Endothelial cell of umbilical vein (primary cell): ENCODE measurements around the gene IL1R1. TPM values are rescaled to one million over a fixed set of nuclear protein-coding genes. Genes with fewer than 3 reads are reported as not detected.

ENCODE experiments used
- BruUV-seq: library from RNA; stranded (reverse); fragments of 400-500 nt; replicated peaks from 2 replicates; lab custom pipeline; 2021; lab: Mats Ljungman, UMichigan
- CTCF ChIA-PET: fragments of 300-600, 350-600 bp; sonication (Branson Sonifier 250); formaldehyde crosslinking; loops from one replicate; lab custom pipeline; 2021; ENCODE audit warnings: antibody characterized with exemption, inconsistent platforms; lab: Charles Lee
- POLR2A ChIA-PET: fragments of 300-600, 350-600 bp; sonication (Branson Sonifier 250); formaldehyde crosslinking; loops from one replicate; lab custom pipeline; 2021; ENCODE audit warnings: antibody characterized with exemption, inconsistent platforms; lab: Charles Lee
- DNase-seq: peaks from one replicate; pipeline ENCODE4 v3.0.0-alpha.2; 2011; ENCODE audit warnings: low read depth, low spot score
- FAIRE-seq: peaks from 2 replicates; lab custom pipeline; 2011; peaks lifted over from hg19 to GRCh38; lab: Jason Lieb, UNC
- H2AFZ ChIP-seq: 2 replicates; pipeline ENCODE4 v1.6.0; 2012; ENCODE audit warnings: low read depth, low read length, control low read depth, inconsistent platforms
- H3K27ac ChIP-seq: 2 replicates; pipeline ENCODE4 v1.5.1; 2011; ENCODE audit warnings: low read depth, mild to moderate bottlenecking, control low read depth, low read length, moderate library complexity; ENCODE audit not compliant: insufficient read depth
- H3K27me3 ChIP-seq, 2 experiments: 2 replicates each; pipeline versions ENCODE4 v1.6.0 to v1.6.1; 2011; ENCODE audit warnings: low read length in 2 of 2, mixed read lengths in 1 of 2; ENCODE audit not compliant: control insufficient read depth in 2 of 2, insufficient read depth in 2 of 2
- H3K36me3 ChIP-seq, 2 experiments: 2 replicates in 1 of 2; 3 replicates in 1 of 2; pipeline ENCODE4 v1.5.1; 2011; ENCODE audit warnings: low read length in 2 of 2, mild to moderate bottlenecking in 1 of 2, moderate library complexity in 1 of 2; ENCODE audit not compliant: control insufficient read depth in 2 of 2, insufficient read depth in 2 of 2; ENCODE audit errors: extremely low read depth in 1 of 2
- H3K4me1 ChIP-seq: 3 replicates; pipeline ENCODE4 v1.5.1; 2011; ENCODE audit warnings: mild to moderate bottlenecking, low read length; ENCODE audit not compliant: control insufficient read depth, insufficient read depth; ENCODE audit errors: extremely low read depth
- H3K4me2 ChIP-seq: 2 replicates; pipeline ENCODE4 v1.6.1; 2011; ENCODE audit warnings: low read length, control low read depth, mixed read lengths; ENCODE audit not compliant: insufficient read depth
- H3K4me3 ChIP-seq, 3 experiments: fragments of 200-600 bp in 1 of 3; sonication (generic), shearing (Covaris generic) in 1 of 3; replicated peaks in 1 of 3; 2 replicates each; pipeline ENCODE4 v1.5.1; 2011 to 2016; ENCODE audit warnings: control low read depth in 3 of 3, low read length in 3 of 3, mild to moderate bottlenecking in 2 of 3, inconsistent platforms in 1 of 3, low read depth in 1 of 3, moderate library complexity in 1 of 3; ENCODE audit not compliant: insufficient read depth in 1 of 3
- H3K79me2 ChIP-seq: 2 replicates; pipeline ENCODE4 v1.6.0; 2012; ENCODE audit warnings: low read length, inconsistent platforms; ENCODE audit not compliant: control insufficient read depth, insufficient read depth
- H3K9ac ChIP-seq: replicated peaks from 2 replicates; pipeline ENCODE3; 2011; ENCODE audit warnings: low read length, control low read depth; ENCODE audit not compliant: insufficient read depth; ENCODE audit errors: extremely low read depth
- H3K9me1 ChIP-seq: replicated peaks from 3 replicates; pipeline ENCODE4 v1.6.0; 2011; ENCODE audit warnings: mild to moderate bottlenecking, low read length; ENCODE audit not compliant: control insufficient read depth, insufficient read depth; ENCODE audit errors: extremely low read depth
- H3K9me3 ChIP-seq: replicated peaks from 2 replicates; pipeline ENCODE4 v1.5.1; 2012; ENCODE audit warnings: low read length, inconsistent platforms; ENCODE audit not compliant: control insufficient read depth, insufficient read depth
- H4K20me1 ChIP-seq: replicated peaks from 2 replicates; pipeline ENCODE3; 2011; ENCODE audit warnings: mild to moderate bottlenecking, low read length; ENCODE audit not compliant: control insufficient read depth, insufficient read depth; ENCODE audit errors: extremely low read depth
- CTCF ChIP-seq, 2 donors: IDR thresholded peaks; 1 replicate in 1 of 2; 2 replicates in 1 of 2; pipeline ENCODE4 v1.5.1; 2011; ENCODE audit warnings: low read length in 2 of 2, mild to moderate bottlenecking in 2 of 2, moderate library complexity in 2 of 2, control low read depth in 1 of 2, inconsistent platforms in 1 of 2, low read depth in 1 of 2; ENCODE audit not compliant: insufficient read depth in 1 of 2; ENCODE audit errors: extremely low read depth in 1 of 2
- EZH2 ChIP-seq: IDR thresholded peaks from 2 replicates; pipeline ENCODE4 v1.6.1; 2012; ENCODE audit warnings: borderline replicate concordance, low read depth, mild to moderate bottlenecking, moderate library complexity, low read length, inconsistent platforms; ENCODE audit not compliant: severe bottlenecking
- FOS ChIP-seq: IDR thresholded peaks from 2 replicates; pipeline ENCODE4 v1.6.1; 2011; ENCODE audit warnings: mild to moderate bottlenecking, low read length, moderate library complexity, borderline replicate concordance; ENCODE audit not compliant: insufficient read depth
- GATA2 ChIP-seq: IDR thresholded peaks from 2 replicates; pipeline ENCODE4 v1.7.0; 2011; ENCODE audit warnings: low read depth, mild to moderate bottlenecking, moderate library complexity, mixed read lengths, low read length; ENCODE audit not compliant: insufficient read length, insufficient read depth
- JUN ChIP-seq: IDR thresholded peaks from 2 replicates; pipeline ENCODE4 v1.6.1; 2011; ENCODE audit warnings: borderline replicate concordance, low read depth; ENCODE audit not compliant: insufficient read length, insufficient read depth
- MAX ChIP-seq: IDR thresholded peaks from 2 replicates; pipeline ENCODE4 v1.6.1; 2011; ENCODE audit not compliant: insufficient read depth, insufficient read length
- MYC ChIP-seq: IDR thresholded peaks from one replicate; pipeline ENCODE4 v1.6.1; 2011; ENCODE audit warnings: mild to moderate bottlenecking, low read depth, low read length
- POLR2A ChIP-seq: IDR thresholded peaks from 2 replicates; pipeline ENCODE4 v1.6.1; 2012; ENCODE audit warnings: low read depth, mild to moderate bottlenecking, control low read depth, low read length
- POLR2AphosphoS5 ChIP-seq: IDR thresholded peaks from 2 replicates; pipeline ENCODE4 v1.6.1; 2012; ENCODE audit warnings: low read depth, mild to moderate bottlenecking, control low read depth, low read length, moderate library complexity; ENCODE audit not compliant: insufficient read depth
- dilution Hi-C: fragments of 300-500 bp; cut with MboI; formaldehyde crosslinking; loops from one replicate; pipeline ENCODE4 v1.15.0; 2019; ENCODE audit warnings: low sequenced_read_pairs; ENCODE audit not compliant: extremely low pct_ligation_motif_present
- intact Hi-C: fragments of 100-400 bp; cut with micrococcal nuclease; formaldehyde crosslinking; loops from one replicate; pipeline ENCODE4 v1.10.0; 2022
- polyA plus RNA-seq, 4 experiments: library from polyadenylated mRNA; depleted of rRNA in 3 of 4; stranded (reverse) in 3 of 4; unstranded in 1 of 4; fragments of >200 nt; gene quantifications; 2 replicates each; pipeline versions ENCODE4 v1.2.1 to v1.2.3, GENCODE V29; 2011 to 2012; ENCODE audit warnings: missing spikeins in 1 of 4
- total RNA-seq: library from RNA; stranded (reverse); gene quantifications from 2 replicates; pipeline ENCODE4 v1.2.3, GENCODE V29; 2021

The IL1R1 gene
- total and polyA plus RNA-seq, 2 donors (not counting 3 experiments of a cell fraction or from before 2014, with no cell fraction given), result 5.4 to 5.5 TPM

- Histone ChIP-seq H3K9me3 (no peaks in the 10 kb centered on the region), H3K9ac (no peak overlapping the region), H3K4me2 (no peak overlapping the region), H3K36me3 (no peaks in the 10 kb centered on the region), H3K4me3 (no peak overlapping the region), H3K27ac (no peak overlapping the region), H3K4me1 (no peaks in the 10 kb centered on the region), H3K9me1 (no peaks in the 10 kb centered on the region), H3K27me3 (no peaks in the 10 kb centered on the region), H4K20me1 (no peaks in the 10 kb centered on the region), H3K79me2 (no peaks in the 10 kb centered on the region), H2AFZ (no peak overlapping the region)
- BruUV-seq, result no TSS peak
- ChIA-PET POLR2A (no interaction called here), CTCF (interaction anchor here (3.8 kb wide), 1 partner anchor 15 kb away, joined by 15 read pairs; no protein-coding TSS in a partner anchor)
- FAIRE-seq (no peak), DNase-seq (no peak)
- dilution Hi-C loops, result no loop called here
- intact Hi-C loops, result no loop called here
- TF ChIP-seq POLR2AphosphoS5 (no peak), MYC (no peak), CTCF (IDR thresholded peaks at IDR 0.05; ENCODE audit: extremely low read depth in 1 of 2, insufficient read depth in 1 of 2, low read depth in 1 of 2, low read length in 2 of 2) (no peak), FOS (no peak), EZH2 (no peak), MAX (no peak), JUN (no peak), GATA2 (no peak), POLR2A (no peak)
Observed at GRCh38 chr2:102120701-102121159, 21.8 kb upstream of the IL1R1 start.
